Hematopoietic multipotent progenitor cell treated with erythropoietin and hydrocortisone succinate and interleukin-3 and kit ligand, for 17 days (in vitro differentiated cells): ENCODE data around the gene PTPRO.
"Not testable (repeated sequence)": the region's sequence is repeated elsewhere in the genome, so short reads cannot be mapped to it uniquely, and the experiment has no call there.

ENCODE experiments used
- DNase-seq: peaks from one replicate; pipeline ENCODE4 v3.0.0-alpha.2; 2015; ENCODE audit warnings: low spot score

PTPRO gene

DNA sequence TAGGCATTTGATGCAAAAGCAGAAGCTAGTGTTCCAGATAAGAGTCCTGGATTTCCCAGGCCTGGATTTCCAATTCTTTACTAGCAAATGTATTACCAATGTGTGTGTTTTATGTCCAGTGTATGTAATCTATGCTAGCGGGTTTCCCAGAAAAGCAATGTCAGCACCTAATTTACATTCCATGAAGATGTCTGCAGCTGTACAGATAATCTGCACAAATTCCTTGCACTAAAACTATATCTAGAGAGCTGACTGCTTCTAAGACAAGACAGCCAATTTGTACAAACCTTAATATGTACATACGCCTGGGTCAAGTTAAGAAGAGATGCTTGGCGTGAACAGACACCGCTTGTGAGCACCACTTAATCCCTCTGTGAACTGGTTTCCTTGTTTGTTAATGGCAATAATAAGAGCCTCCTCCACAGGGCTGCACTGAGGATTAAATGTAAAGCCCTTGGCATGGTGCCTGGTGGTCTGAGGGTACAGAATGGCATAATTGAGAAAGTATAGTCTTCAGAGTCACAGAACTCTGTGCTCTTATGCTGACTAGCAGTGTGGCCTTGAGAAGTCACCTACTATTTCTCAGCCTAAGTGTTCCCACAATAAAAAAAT lies 281.3 kb downstream of the PTPRO start:
- DNase-seq: no peak

DNA sequence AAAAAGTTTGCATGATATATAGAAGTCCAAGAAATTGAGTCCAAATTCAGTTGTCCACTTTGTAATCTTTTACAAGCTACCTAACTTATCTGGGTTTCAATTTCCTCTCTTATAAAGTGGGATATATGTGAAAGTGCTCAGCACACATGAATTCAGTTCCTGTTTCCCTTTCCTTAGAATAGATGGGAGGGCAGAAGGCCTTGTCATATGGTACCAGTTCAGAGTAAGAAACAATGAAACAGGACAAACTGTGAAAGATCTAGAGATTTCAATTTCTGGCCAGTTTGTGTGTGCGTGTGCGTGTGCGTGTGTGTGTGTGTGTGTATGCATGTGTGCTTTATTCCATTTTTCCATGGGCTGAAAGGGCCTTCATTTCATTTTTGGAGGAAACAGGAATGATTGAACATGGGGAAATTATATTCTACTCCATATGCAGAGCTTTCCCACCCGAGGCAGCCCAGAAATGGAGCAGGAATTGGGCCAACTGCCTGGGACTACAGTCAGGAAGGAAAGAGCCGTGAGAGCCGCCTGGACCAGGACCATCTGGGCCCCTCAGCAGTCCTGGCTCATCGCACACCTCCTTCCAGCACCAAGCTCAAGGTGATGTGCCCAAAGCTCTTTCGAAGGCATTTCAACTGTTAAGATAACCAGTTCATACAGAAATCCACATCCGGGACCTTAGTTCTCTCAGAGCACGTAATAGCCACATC lies 283.7 kb downstream of the PTPRO start:
- no peak for DNase-seq

DNA sequence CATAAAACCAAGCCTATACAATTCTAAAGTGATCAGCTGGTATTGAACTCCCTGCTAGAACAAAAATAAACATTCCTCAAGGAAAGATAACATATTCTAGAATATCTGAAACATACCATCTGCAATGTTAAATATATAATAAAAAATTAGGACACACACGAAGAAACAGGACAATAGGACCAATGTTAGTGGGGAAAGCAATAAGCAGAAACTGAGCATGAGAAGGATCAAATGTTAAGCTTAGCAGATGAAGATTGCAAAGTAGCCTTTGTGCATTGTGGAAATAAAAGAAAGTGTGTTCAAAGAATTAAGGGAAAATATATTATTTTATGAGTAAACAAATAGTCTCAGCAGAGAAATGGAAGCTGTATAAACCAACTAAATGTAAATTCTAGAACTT lies 286.1 kb downstream of the PTPRO start:
- DNase-seq: no peak

DNA sequence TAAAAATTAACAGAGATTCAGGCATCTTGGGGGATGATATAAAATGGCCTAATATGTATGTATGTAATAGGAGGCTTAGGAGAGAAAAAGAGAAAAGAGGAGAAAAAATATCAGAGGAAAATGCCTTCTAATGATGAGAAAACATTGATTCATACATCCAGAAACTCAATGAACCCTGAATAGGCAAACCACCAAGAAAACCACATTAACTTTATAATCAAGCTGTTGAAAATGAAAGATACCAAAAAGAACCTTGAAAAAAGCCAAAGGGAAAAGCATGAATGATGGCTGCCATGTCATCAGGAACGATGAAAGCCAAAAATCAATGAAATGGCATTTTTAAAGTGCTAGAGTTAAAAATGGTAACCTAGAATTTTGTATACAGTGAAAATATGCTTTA lies 286.6 kb downstream of the PTPRO start:
- DNase-seq: no peak

DNA sequence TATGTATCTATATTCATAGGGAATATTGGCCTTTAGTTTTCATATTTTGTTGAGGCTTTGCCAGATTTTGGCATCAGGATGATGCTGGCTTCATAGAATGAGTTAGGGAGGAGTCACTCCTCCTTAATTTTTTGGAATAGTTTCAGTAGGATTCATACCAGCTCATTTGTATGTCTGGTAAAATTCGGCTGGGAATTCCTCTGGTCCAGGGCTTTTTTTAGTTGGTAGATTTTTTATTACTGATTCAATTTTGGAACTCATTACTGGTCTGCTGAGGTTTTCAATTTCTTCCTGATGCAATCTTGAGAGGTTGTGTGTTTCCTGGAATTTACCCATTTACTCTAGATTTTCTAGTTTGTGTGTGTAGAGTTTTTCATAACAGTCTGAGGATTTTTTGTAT lies 291.7 kb downstream of the PTPRO start:
- no peak for DNase-seq

DNA sequence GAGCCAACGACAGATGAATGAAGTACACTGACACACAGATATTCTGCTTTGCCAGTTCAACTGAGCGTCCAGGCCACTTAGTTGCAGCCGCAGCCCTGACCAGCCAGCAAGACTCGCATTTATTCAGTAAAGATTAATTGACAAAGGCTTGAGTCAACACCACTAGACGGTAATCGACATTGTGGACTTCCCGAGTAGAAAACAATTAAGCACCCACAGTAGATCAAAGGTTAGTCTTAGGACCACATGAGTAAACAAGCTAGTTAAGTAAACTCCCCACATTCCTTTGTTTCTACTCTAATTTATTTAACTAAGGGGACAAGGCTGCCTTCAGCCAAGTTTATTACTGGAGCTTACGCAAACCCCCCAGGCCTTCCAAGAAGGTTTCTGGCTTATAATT lies 294.2 kb downstream of the PTPRO start:
- not testable (repeated sequence) for DNase-seq

DNA sequence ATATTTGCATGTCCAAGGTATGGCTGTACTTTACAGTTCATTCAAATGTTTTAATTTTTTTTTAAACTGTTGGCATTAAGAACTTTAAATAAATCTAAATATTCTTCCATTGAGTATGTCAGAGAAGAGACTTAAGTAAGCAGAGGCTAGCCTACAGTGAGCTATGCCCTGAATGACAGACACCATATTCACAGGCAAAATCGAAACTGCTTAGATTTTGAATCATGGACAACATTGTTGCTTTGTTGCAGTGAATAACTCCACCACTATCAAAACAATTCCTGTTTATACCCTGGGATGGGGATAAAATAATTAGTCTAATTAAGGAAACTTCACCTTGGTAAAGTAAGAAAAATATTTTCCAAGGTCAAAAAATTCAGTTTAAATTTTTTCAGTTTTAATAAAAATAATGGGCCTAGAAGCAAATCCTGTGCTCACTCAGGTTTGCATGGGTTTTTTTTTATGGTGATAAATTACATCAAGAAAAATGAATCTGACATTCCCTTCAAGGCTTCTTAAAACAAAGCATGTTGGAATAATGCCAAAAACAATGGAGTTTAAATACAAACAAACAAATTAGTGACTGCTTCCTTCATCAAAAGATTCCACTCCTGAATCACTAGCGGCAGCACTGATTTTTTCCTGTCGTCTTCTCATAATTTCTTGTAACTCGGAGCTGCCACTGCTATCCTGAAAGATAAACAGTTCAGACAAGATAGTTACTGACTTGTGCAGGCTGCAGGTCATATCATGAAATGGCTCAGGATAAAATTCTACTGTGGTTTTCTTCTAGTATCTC lies 298.6 kb downstream of the PTPRO start:
- DNase-seq: no peak

DNA sequence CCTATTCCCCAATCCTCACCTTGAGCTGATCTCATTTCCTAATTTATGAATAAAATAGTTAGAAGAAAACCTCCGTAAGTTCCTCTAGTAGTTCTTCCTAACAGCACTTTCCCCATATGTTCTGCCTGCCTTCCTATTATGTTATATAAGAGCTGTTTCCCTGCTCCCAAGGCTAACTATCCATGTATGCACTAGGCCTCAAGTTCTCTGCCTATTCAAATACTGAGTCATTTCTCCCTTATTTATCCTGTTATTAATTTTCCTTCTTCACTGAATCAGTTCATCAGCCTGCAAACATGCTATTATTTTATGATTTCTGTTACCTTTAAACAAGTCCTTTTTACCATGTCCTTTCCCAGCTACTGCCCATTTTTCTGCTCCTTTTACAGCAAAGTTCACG lies 302.8 kb downstream of the PTPRO start:
- DNase-seq: no peak

DNA sequence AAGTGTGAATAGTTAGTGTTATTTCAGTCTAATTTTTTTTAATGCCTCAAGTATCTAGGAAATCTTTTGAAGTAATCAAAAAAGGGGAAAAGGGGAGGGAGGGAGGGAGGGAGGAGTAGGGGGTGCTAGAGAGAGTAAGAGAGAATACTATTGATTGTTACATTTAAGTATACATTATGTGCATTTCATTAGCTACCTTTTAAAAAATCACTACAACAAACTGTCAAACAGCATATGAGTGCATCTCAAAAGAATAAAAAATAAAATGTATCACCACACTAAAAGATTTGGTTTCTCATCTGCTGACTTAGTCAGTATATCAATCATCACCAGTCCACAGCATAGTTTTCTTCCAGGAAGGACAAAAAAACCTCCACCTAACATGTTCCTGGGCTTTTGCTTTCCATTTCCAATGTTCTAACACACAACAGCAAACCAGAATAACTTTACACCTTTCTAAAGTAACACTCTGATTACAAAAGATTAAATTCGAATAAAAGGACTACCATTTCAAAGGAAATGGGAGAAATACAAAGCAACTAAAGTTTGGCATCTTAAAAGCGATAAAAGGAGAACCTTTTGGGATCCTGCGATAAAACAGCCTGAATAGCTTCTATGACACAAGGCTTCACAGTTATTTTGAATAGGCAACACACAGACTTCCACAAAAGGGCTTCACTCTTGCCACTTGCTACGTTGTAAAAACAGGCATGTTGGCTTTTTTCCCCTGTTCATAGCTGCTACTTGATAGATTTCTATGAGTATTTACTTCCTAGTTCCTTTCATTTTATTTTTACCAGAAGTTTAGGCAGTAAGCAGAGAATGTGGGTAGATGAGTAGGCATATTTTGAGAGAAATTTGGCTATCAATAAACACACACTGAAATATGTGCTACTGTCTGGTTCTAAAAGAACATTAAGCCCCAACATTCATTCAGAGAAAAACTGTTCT lies 306.0 kb downstream of the PTPRO start:
- peak; percentile 28 for DNase-seq

DNA sequence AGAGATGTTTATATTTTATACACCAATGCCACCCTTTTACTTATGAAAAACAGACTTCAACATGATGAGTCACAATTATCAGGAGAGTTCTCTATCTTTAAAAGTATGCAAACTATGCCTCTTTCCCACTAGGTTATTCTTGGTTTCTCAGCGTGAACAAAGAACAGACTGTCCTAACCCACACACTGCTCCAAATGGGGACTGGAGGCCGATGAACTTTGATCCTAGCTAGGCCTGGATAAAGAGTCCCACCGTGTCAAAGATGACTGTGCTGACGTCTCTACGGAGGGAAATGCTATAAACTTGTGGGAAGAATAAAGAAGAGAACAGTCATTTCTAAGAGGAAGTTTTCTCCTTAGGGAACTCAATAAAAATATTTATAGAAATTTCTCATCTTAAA lies 306.8 kb downstream of the PTPRO start:
- DNase-seq: no peak

DNA sequence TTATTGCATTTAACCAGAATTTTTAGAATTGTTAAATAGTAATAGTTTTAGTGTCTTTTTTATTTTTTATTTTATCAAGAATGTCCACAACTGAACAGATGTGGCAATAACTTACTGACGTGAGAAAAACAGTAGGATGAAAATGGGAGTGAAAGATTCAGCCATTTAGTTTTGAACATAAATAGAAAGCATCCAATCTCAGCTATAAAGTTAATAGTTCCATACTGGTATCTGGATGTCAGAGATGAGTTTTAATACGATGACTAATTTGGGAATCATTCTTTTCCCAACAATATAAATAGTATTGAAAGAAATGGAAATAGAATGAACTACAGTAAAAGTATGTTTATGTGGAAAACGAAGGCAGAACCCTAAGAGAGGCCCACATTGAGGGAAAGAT lies 307.5 kb downstream of the PTPRO start:
- no peak for DNase-seq

DNA sequence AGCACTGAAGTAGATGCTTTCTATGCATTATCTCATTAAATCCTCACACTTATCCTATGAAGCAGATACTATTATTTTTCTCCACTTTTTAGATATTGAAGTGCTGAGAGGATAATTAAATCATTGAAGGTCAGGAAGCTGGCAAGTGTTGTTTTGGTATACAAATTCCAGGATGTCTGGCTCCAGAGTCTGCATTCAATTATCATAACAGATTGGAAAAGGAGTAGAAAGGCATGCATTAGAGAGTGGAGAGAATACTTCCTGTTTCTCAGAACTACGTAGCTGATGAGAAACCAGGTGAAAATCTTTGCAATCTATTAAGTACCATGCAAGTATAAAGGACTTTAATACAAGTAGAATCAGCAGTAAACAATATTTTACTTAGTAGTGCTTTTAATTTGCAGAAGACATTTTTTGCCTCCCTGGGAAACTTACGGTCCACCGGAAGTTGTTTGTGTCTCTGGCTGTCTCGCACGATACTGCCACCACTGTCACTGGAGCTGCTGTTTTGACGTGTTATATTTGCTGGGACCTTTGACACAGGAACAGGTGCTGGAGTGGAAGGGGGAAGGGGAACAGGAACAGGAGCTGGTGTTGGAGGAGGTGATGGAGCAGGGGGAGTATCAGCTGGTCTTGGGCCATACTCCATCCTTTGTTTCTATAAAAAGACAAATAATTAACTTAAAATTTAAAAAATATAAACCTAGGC lies 308.9 kb downstream of the PTPRO start:
- DNase-seq: no peak

DNA sequence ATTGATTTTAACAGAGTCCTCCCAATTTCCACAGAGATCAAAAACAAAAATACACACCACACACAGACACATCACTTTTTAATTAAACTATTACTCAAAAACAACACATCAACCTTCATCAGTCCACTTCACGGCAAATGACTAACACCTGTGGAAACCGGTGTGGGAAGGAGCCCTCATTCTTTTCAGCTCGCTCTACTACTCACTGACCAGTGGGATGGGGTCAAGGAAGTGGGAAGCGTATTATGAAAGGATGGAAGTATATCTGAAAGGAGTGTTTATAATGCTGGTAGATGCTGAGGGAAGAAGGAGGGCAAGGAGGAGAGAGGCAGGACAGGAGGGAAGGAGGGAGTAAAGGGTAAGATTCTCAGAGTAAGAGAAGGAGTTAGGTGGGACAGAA lies 310.4 kb downstream of the PTPRO start:
- DNase-seq: no peak

DNA sequence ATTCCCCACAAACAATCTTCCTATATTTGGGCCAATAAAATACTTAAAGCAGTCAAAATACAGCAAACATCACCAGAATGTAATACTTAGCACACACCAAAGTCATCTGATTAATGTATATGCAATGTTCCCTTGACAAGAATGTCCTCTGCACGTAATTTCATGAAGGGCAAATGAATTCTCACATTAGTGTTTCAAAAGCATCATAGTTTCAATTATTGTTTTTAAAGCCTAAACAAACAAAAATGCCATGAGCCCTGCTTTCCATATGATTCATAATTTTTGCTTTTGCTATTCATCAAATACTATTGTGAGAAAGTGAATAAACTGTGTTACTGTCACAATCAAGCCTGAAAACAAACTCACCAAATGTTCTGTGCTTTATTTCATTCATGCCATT lies 310.9 kb downstream of the PTPRO start:
- DNase-seq: no peak

DNA sequence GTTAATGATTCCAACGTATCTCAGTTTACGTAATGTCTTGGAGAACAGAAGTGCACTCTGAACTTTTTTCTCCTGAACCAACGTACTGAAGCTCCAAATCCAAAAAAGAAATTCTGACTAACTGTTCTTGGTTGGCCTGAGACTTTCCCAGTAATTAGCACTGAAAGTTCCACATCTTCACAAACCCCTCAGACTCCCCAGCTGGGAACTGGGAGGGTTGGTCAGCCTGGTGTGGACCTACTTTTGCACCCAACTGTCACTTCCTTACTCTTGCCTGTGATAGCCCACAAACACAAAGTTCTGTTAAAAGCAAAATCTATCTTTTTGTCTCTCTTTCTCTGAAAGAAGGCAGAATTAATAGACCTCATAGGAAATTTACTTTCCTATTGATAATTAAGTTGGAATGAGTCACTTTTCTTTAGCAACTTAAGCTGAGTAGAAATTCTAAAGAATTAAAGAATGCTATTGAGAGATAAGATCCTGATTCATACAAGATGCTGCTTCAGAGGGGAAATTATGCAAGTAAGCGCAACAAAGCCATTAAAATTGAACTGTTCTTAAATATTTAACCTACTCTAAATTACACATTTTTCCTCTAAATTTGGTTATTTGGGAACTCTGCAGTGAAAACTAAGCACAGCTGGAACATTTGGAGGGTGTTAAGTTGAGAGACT lies 311.8 kb downstream of the PTPRO start:
- no peak for DNase-seq

DNA sequence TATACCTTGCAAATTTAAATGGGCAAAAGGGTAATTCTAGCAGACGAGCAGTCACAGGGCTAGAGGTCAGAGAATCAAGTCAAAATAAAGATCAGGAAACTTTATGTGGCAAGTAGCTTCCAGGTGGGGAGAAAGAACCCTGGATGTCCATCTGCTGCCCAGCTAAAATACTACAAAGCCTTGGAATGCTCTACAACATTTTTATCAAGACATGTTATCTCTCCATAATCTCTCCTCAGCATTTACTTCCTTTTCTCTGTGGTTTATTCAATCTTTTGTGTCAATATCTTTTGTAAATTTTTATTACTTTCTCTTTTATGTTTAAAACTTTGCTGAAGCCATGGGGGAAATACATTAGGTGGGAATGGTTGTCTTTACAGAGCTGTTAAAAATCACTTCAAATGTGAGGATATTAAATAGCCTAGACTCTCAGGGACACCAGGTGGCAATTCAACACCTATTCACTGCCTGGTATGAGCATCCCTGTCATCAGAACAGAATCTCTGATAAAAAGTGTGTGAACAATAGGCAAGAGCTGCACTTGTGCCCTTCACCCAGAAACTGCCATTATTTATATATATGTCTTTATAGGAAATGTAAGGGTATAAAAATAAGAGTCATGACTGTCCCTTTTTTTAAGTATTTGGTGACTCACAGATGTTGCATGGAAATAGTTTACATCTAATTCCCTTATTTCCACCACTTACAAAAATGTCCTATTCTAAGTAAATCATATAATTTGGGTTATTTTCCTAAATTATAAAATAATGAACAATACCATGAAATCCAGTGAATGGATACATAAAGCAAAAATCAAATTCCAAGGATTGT lies 314.0 kb downstream of the PTPRO start:
- DNase-seq: no peak

DNA sequence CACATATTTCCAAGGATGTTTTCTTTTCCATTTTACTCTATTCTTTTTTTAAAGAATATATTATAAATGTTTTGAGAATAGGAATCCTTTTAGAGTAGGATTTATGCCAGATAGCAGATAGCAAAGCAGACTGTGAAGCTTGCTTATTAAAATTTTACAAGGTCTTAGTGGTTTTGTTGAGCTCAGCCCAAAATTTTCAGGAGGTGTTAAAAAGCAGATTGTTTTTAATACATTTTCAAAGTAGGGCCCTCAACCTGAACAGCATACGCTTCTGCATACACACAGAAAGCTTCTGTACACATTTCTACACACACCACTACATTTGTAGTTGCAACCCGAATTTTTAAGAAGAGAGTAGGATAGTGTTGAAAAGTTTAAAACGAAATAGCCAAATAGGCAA lies 315.9 kb downstream of the PTPRO start:
- DNase-seq: no peak

DNA sequence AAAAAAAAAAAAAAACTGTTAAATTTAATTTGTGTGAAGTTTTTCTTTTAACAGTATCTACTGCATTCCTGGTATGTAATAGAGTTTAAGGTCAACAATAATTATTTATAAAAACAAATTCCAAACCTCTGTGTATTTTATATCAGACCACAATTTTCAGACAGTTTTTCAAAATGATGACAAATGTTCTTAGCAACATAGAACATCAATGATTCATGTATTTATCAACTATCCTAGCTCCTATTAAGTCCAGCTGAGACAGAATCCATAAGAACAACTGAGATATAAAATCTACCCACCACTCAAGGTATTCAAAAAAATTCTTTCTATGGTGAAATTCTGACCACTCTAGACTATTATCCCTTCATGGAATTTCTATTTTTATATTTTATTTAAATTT lies 322.4 kb downstream of the PTPRO start:
- DNase-seq: no peak

DNA sequence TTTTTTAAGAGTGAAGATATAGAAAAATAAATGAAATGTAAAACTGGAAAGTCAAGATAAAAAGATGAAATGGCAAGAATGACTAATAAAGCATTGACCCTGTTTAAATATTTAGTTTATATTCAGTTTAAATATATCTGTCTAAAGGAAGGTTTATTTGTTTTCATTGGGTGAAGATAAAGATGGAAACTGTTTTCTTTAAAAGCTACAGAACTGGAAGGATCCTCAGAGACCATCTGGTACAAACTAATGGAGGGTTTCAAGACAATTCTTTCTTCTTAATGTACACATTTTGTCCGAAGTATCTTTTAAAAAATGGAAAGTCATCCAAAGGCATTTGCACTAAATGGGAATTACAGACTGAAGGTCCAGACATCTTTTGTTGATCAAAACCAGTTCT lies 324.3 kb downstream of the PTPRO start:
- DNase-seq: no peak
